Neutrophil (primary cell): ENCODE data around the gene EP400.

Source experiments
- H3K27ac ChIP-seq: fragments of 200-600 bp; sonication (generic); 2 replicates; pipeline ENCODE4 v1.5.1; 2016; ENCODE audit warnings: mild to moderate bottlenecking, moderate library complexity
- H3K27me3 ChIP-seq: fragments of 200-600 bp; sonication (generic); 2 replicates; pipeline ENCODE4 v1.6.0; 2016; ENCODE audit warnings: mild to moderate bottlenecking
- H3K36me3 ChIP-seq: fragments of 200-600 bp; sonication (generic); 2 replicates; pipeline ENCODE4 v1.5.1; 2017
- H3K4me1 ChIP-seq, 2 experiments: fragments of 200-600 bp in 1 of 2; sonication (generic) in 1 of 2; 1 replicate in 1 of 2; 2 replicates in 1 of 2; pipeline versions ENCODE4 v1.5.1 to v1.6.1; 2013 to 2016; ENCODE audit warnings: low read depth in 1 of 2, low read length in 1 of 2, mild to moderate bottlenecking in 1 of 2, moderate library complexity in 1 of 2; ENCODE audit not compliant: control insufficient read depth in 1 of 2, insufficient read depth in 1 of 2
- H3K4me3 ChIP-seq, 2 experiments: fragments of 200-600 bp in 1 of 2; sonication (generic) in 1 of 2; 1 replicate in 1 of 2; 2 replicates in 1 of 2; pipeline ENCODE4 v1.5.1; 2013 to 2016; ENCODE audit warnings: low read depth in 1 of 2, low read length in 1 of 2, mild to moderate bottlenecking in 1 of 2, moderate library complexity in 1 of 2
- H3K9me3 ChIP-seq: fragments of 200-600 bp; sonication (generic); 2 replicates; pipeline ENCODE4 v1.5.1; 2016
- CTCF ChIP-seq: fragments of 200-600 bp; sonication (generic); IDR thresholded peaks from 2 replicates; pipeline ENCODE4 v1.5.1; 2016; ENCODE audit warnings: antibody characterized with exemption

EP400 gene

DNA sequence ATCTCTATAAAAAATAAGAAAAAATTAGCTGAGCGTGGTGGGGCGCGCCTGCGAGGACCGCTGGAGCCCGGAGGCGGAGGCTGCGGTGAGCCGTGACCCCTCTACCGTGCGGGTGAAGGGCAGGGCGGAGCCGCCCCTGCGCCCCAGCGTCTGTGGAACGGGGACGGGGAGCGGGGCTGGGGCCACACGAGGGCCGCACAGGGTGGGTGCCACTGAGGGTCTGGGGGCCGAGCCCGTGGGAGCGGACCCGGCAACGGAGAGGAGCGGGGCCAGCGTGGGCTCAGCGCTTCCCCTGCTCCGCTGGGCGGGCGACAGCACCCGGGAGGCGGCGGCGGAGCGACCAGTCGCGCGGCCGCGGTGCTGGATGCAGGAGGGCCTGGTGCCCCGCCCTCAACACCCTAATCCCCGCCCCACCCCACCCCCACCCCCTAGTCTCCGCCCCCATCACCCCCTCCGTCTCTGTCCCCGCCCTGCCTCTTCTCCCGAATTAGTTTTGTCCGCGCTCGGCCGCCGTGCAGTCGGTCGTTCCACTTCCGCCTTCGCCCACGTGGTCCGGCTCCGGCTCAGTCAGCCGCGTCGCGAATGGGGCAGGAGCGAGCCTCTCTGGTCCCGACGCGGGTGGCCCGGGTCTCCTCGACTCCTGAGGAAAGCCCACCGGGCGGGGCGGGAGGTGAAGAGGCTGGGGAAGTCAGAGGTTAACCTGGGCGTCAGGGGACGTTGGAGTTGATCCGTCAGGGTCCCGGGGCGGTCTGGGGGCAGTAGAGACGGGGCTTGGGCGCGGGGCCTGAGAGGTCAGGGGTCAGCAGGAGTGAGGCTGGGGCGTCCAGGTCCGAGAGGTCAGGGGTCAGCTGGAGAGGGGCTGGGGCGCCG is 20.8 kb upstream of the EP400 start, which contains the start of gene PUS1:
Gene PUS1, plus strand, starts transcription at position 566 of the 870 bp plus-strand sequence. CDS start 447 bp downstream, outside the sequence.
- Histone ChIP-seq H3K9me3 (no peaks in the 10 kb centered on the region), H3K27ac (peak within 1 kb of the TSS; percentile 67), H3K4me3 (peak within 1 kb of the TSS; percentile 78 to 83), H3K36me3 (peaks cover 3% of the 10 kb centered on the region), H3K27me3 (peaks cover 20% of the 10 kb centered on the region), H3K4me1 (peaks cover 19% of the 10 kb centered on the region in 2 experiments)
- no peak for TF ChIP-seq CTCF

- Histone ChIP-seq H3K27ac (peak overlapping the region; percentile 31), H3K4me3 (peak overlapping the region; percentile 78 to 83), H3K27me3 (peaks cover 16% of the 10 kb centered on the region), H3K9me3 (no peaks in the 10 kb centered on the region), H3K36me3 (peaks cover 9% of the 10 kb centered on the region), H3K4me1 (peaks cover 19% of the 10 kb centered on the region in 2 experiments)
- TF ChIP-seq CTCF = no peak
These were observed 19.9 kb upstream of the EP400 start for GRCh38 chr12:131929581-131930456.

DNA sequence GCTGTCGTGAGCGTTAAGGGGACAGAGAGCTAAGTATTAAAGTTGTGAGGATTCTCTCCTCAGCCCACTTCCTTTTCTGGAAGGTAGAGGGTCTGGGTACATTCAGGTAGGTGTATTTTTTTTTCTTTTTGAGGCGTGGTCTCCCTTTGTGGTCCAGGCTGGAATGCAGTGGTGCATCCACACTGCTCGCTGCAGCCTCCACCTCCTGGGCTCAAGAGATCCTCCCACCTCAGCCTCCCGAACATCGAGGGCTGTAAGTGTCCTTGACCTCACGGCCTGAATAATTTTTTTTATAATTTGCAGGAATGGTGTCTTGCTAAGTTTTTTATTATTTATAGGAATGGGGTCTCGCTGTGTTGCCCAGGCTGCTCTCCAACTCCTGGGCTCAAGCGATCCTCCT is 19.2 kb upstream of the EP400 start:
- no peak for TF ChIP-seq CTCF
- Histone ChIP-seq H3K4me3 (peak overlapping the region in 1 of 2 experiments; percentile 83), H3K4me1 (peaks cover 19% of the 10 kb centered on the region in 2 experiments), H3K36me3 (peaks cover 11% of the 10 kb centered on the region), H3K27ac (no peak overlapping the region), H3K27me3 (peaks cover 12% of the 10 kb centered on the region), H3K9me3 (no peaks in the 10 kb centered on the region)

- no peak overlapping the region for H3K27ac ChIP-seq
- TF ChIP-seq CTCF = no peak
- H3K4me3 ChIP-seq = no peak overlapping the region
- H3K9me3 ChIP-seq = no peaks in the 10 kb centered on the region
- peaks cover 11% of the 10 kb centered on the region for H3K36me3 ChIP-seq
- H3K27me3 ChIP-seq = peaks cover 12% of the 10 kb centered on the region
- H3K4me1 ChIP-seq = peaks cover 12 to 13% of the 10 kb centered on the region in 2 experiments
These were observed 16.4 kb upstream of the EP400 start for GRCh38 chr12:131933387-131933786.

DNA sequence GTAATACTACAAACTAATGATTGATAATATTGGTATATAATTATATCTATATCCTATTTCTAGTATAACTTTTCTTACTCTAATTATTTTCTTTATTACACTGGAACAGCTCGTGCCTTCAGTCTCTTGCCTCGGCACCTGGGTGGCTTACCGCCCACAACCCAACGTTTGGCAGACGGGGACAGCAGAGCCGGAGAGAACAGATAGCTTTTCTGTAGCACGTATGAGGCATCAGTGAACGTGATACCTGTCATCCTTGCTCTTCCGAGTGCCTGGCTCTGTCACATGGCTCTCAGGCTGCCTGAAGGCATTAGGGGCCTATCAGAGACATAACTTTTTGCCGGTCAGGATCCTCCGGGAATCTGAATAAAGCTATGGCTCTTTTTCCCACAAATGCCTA is 15.2 kb upstream of the EP400 start:
- H3K36me3 ChIP-seq = peaks cover 15% of the 10 kb centered on the region
- no peak for TF ChIP-seq CTCF

More for the DNA sequence above, 15.2 kb upstream of the EP400 start:
- H3K27ac ChIP-seq = no peak overlapping the region
- H3K4me1 ChIP-seq = peaks cover 5 to 8% of the 10 kb centered on the region in 2 experiments
- H3K4me3 ChIP-seq = no peak overlapping the region
- H3K27me3 ChIP-seq = peaks cover 9% of the 10 kb centered on the region
- H3K9me3 ChIP-seq = no peaks in the 10 kb centered on the region
